Tibial nerve (tissue), 4 donors: ENCODE data around the gene TRIM23. TPM values are rescaled to one million over a fixed set of nuclear protein-coding genes. Genes with fewer than 3 reads are reported as not detected.

ENCODE experiments used
- DNase-seq, 2 donors: peaks; one replicate each; pipeline ENCODE4 v3.0.0-alpha.2; 2019; ENCODE audit warnings: low spot score in 2 of 2
- H3K27ac ChIP-seq, 4 donors: fragments of 200-600 bp; sonication (generic) in 3 of 4; one replicate each; pipeline ENCODE4 v1.5.1; 2017 to 2019; ENCODE audit warnings: mild to moderate bottlenecking in 1 of 4
- H3K27me3 ChIP-seq, 2 donors: fragments of 200-600 bp; sonication (generic) in 1 of 2; one replicate each; pipeline versions ENCODE4 v1.5.1 to v1.6.0; 2017 to 2019
- H3K36me3 ChIP-seq, 3 donors: fragments of 200-600 bp; sonication (generic); one replicate each; pipeline ENCODE4 v1.5.1; 2018 to 2019
- H3K4me1 ChIP-seq, 4 donors: fragments of 200-600 bp; sonication (generic) in 3 of 4; one replicate each; pipeline ENCODE4 v1.5.1; 2017 to 2019
- H3K4me3 ChIP-seq, 4 donors: fragments of 200-600 bp; sonication (generic) in 3 of 4; one replicate each; pipeline ENCODE4 v1.5.1; 2017 to 2019; ENCODE audit warnings: mild to moderate bottlenecking in 1 of 4, moderate library complexity in 1 of 4
- H3K9me3 ChIP-seq, 4 donors: fragments of 200-600 bp; sonication (generic) in 3 of 4; one replicate each; pipeline ENCODE4 v1.5.1; 2017 to 2019
- EP300 ChIP-seq, 2 donors: sonication (generic); formaldehyde crosslinking; IDR thresholded peaks; one replicate each; pipeline ENCODE4 v1.6.1; 2017; ENCODE audit warnings: antibody characterized with exemption in 2 of 2, mild to moderate bottlenecking in 1 of 2
- POLR2A ChIP-seq, 2 donors: fragments of 450-650 bp; IDR thresholded peaks; one replicate each; pipeline ENCODE4 v1.6.1; 2017; ENCODE audit warnings: antibody characterized with exemption in 2 of 2, mild to moderate bottlenecking in 2 of 2, moderate library complexity in 2 of 2
- WGBS, 2 donors: methylation state at CpG; one replicate each; pipeline ENCODE4 v1.1.5; 2018; 5-methylcytosine and 5-hydroxymethylcytosine counted together
- small RNA-seq: library from RNA; depleted of rRNA; stranded (forward); fragments of <200 nt; gene quantifications from one replicate; pipeline ENCODE3, GENCODE V24; 2016
- total RNA-seq, 4 donors: library from RNA; depleted of rRNA; stranded (reverse); fragments of >200 nt; gene quantifications; one replicate each; pipeline ENCODE4 v1.1.0, GENCODE V29; 2016
- TF ChIP-seq, protein P1 (sequence below), 5 experiments: fragments of 200-600 bp in 3 of 5; fragments of 450-650 bp in 2 of 5; sonication (generic) in 3 of 5; IDR thresholded peaks; one replicate each; pipeline ENCODE4 v1.5.1; 2016 to 2019; ENCODE audit warnings: antibody characterized with exemption in 5 of 5, mild to moderate bottlenecking in 3 of 5, moderate library complexity in 2 of 5

The TRIM23 gene
- total RNA-seq, 4 donors from 2014 or later = 17.7 to 24.5 (median 20.8) TPM

DNA sequence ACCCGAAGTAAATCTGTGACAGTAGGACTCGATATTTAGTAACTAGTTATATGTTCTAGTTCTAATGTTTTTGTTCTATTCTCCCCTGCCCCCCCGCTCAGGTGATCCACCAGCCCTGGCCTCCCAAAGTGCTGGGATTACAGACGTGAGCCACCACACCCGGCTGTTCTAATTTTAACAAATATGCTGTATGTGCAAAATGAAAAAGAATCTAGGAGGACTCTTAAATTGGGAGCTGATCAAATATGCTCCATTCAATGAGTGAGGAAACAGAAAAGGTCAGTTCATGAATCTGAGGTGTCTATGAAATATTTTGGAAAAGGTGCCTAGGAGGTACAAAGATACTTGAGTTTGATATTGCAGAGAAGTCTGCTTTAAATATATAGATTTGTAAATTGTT lies 78.0 kb downstream of the TRIM23 start:
- Histone ChIP-seq H3K27ac (no peak overlapping the region), H3K4me3 (no peak overlapping the region), H3K36me3 (no peaks in the 10 kb centered on the region), H3K4me1 (no peaks in the 10 kb centered on the region), H3K9me3 (no peaks in the 10 kb centered on the region), H3K27me3 (no peaks in the 10 kb centered on the region)
- TF ChIP-seq EP300 (IDR thresholded peaks at IDR 0.05) (no peak), POLR2A (IDR thresholded peaks at IDR 0.05) (no peak)
- TF ChIP-seq, protein P1, sequence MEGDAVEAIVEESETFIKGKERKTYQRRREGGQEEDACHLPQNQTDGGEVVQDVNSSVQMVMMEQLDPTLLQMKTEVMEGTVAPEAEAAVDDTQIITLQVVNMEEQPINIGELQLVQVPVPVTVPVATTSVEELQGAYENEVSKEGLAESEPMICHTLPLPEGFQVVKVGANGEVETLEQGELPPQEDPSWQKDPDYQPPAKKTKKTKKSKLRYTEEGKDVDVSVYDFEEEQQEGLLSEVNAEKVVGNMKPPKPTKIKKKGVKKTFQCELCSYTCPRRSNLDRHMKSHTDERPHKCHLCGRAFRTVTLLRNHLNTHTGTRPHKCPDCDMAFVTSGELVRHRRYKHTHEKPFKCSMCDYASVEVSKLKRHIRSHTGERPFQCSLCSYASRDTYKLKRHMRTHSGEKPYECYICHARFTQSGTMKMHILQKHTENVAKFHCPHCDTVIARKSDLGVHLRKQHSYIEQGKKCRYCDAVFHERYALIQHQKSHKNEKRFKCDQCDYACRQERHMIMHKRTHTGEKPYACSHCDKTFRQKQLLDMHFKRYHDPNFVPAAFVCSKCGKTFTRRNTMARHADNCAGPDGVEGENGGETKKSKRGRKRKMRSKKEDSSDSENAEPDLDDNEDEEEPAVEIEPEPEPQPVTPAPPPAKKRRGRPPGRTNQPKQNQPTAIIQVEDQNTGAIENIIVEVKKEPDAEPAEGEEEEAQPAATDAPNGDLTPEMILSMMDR (IDR thresholded peaks at IDR 0.05) = no peak
- 89 to 94% methylated on average over 5 of the region's 5 CpGs for WGBS, 2 donors
- DNase-seq = no peak

DNA sequence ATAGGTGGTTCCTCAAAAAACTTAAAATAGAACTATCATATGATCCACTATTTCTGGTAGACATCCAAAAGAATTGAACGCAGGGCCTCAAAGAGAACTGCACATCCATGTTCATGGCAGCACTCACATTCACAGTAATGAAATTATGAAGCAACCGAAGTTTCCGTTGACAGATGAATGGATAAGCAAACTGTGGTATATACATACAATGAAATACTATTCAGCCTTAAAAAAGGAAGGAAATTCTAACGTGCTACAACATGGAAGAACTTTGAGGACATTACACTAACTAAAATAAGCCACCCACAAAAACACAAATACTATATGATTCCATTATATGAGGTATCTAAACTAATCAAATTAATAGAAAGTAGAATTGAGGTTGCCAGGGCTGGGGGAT lies 79.7 kb downstream of the TRIM23 start:
- no peaks in the 10 kb centered on the region for H3K9me3 ChIP-seq
- no peaks in the 10 kb centered on the region for H3K4me1 ChIP-seq
- WGBS, 2 donors = 97 to 99% methylated on average over 4 of the region's 4 CpGs
- H3K27me3 ChIP-seq = no peaks in the 10 kb centered on the region
- TF ChIP-seq, protein P1 (IDR thresholded peaks at IDR 0.05) = no peak
- TF ChIP-seq POLR2A (IDR thresholded peaks at IDR 0.05) = no peak
- no peak for TF ChIP-seq EP300 (IDR thresholded peaks at IDR 0.05)
- no peak for DNase-seq
- no peak overlapping the region for H3K4me3 ChIP-seq
- H3K36me3 ChIP-seq = no peaks in the 10 kb centered on the region
- no peak overlapping the region for H3K27ac ChIP-seq

GRCh38 chr5:65539827-65540226 lies 84.3 kb downstream of the TRIM23 start:
- no peak overlapping the region for H3K4me3 ChIP-seq
- DNase-seq = no peak
- no peaks in the 10 kb centered on the region for H3K36me3 ChIP-seq
- TF ChIP-seq POLR2A (IDR thresholded peaks at IDR 0.05) (no peak), EP300 (IDR thresholded peaks at IDR 0.05) (no peak)
- TF ChIP-seq, protein P1 (IDR thresholded peaks at IDR 0.05) = no peak
- no peak overlapping the region for H3K27ac ChIP-seq
- H3K9me3 ChIP-seq = no peaks in the 10 kb centered on the region
- no peaks in the 10 kb centered on the region for H3K4me1 ChIP-seq
- no peaks in the 10 kb centered on the region for H3K27me3 ChIP-seq

Small RNA genes lying within 50 kb of the gene (small RNA-seq; reads per million reads assigned to genes)
- gene RNU6-540P = not detected

Other genes with a start within 250 kb of the TRIM23 start
- gene ADAMTS6, start 142.4 kb downstream of the TRIM23 start, total RNA-seq = 10 to 100 TPM in 1 of 4 donors, 1 to 10 TPM in 3; 2.9 to 16.5 (median 7.3) TPM
- gene CENPK, start 61.2 kb downstream of the TRIM23 start, total RNA-seq = 1 to 10 TPM in 2 of 4 donors, not detected in 2; 1.5 to 2.8 TPM
- 10 to 100 TPM; 46.8 to 74.3 (median 57.2) TPM for gene PPWD1, start 61.0 kb downstream of the TRIM23 start, total RNA-seq
- gene SHLD3, start 694 bp upstream of the TRIM23 start, total RNA-seq = 1 to 10 TPM in 2 of 4 donors, under 1 TPM in 2; 0.87 to 5.5 (median 1.5) TPM
- gene TRAPPC13, start 694 bp upstream of the TRIM23 start, total RNA-seq = 10 to 100 TPM; 10.8 to 56.4 (median 24.4) TPM
- 10 to 100 TPM; 10.8 to 13.0 (median 11.2) TPM for gene SGTB, start 97.8 kb upstream of the TRIM23 start, total RNA-seq
- gene NLN, start 97.9 kb upstream of the TRIM23 start, total RNA-seq = 10 to 100 TPM; 10.9 to 28.6 (median 19.2) TPM